HUDEP-2 (cell line): ENCODE results near the gene INSL4.

Experiments used
- DNase-seq, 76 experiments: peaks; one replicate each; lab custom pipeline; 2025; ENCODE audit not compliant: unreplicated experiment in 76 of 76; lab: John Stamatoyannopoulos, UW

Gene INSL4

DNA sequence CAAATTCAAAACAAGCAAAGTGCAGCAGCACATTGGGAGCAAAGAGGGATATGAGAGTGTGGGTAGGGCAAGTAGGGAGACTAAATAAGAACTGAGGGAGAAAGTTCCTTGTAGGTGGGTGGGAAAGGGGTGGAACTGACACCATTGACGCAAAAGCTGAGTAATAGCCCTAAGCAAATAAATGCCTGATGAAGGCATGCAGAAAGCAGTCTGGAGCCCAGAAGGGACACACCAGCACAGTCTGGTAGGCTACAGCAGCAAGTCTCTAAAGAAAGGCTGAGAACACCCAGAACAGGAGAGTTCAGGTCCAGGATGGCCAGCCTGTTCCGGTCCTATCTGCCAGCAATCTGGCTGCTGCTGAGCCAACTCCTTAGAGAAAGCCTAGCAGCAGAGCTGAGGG, at the start of gene INSL4:
INSL4 (plus strand) TSS at position 208 of the 400 bp plus-strand sequence; CDS start at position 313, 105 bp downstream.
- no peak for DNase-seq

DNA sequence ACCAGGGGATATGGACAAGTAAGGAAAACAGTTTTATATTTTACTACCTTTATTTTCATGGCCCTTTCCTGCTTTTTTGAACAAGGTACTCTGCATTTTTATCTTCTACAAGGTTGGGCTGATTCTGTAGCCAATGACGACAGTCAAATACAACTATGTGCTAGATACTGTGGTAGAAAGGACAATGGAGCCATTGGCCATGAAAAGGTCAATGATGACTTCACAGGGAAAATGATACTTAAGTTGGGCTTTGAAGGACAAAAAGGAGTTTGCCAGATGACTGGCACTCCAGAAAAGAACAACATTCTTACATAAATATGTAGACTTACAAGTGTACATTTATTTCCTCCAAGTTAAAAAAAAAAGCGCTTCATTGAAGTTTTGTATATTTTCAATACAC, 46.4 kb upstream of the INSL4 start:
- DNase-seq = no peak

GRCh38 chr9:5185220-5185840, 45.9 kb upstream of the INSL4 start, which contains the start of gene INSL6:
INSL6 (minus strand) TSS chr9:5185639; CDS start chr9:5185602, 37 bp downstream.
- DNase-seq = no peak

DNA sequence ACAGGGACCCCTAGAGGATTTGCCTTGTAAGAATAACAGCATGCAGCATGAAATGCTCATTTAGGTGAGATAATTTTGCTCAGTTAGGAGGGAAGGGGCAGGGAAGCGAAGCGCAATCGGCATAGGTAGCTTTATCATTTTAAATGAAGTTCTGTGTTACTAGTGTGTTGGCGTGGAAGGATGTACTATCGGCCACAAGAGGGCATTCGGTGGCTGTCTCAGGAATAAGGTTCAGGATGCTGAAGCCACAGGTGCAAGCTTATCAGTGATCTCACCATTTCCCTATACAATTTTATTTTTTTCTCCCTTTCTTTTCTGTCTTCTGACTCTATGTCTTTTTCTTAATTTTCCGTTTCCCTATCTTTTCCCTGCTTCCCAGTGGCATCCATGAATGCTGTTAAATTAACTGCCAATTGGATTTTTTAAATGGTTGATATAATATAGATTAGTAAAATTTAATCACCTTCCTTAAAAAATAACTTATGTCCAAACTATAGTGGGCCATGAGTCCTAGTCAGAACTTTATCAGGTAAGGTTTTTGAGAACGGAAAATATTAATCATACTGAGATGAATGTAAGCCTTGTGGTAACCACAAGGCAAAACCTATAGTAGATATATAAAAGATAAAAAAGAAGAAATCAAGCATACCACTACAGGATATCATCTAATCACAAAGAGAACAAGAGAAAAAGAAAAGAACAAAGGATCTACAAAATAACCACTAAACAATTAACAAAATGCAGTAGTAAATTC, 44.6 kb upstream of the INSL4 start:
- DNase-seq = peak in 42 of 76 experiments; percentile 1 to 59 (median 21)

- DNase-seq = no peak
Measured at GRCh38 chr9:5188060-5188984, 42.9 kb upstream of the INSL4 start.

GRCh38 chr9:5191985-5192384, 39.2 kb upstream of the INSL4 start:
- peak in 37 of 76 experiments; percentile 2 to 82 (median 46) for DNase-seq

GRCh38 chr9:5193345-5193744, 37.9 kb upstream of the INSL4 start:
- no peak for DNase-seq

GRCh38 chr9:5195463-5195862, 35.8 kb upstream of the INSL4 start:
- DNase-seq = no peak

DNA sequence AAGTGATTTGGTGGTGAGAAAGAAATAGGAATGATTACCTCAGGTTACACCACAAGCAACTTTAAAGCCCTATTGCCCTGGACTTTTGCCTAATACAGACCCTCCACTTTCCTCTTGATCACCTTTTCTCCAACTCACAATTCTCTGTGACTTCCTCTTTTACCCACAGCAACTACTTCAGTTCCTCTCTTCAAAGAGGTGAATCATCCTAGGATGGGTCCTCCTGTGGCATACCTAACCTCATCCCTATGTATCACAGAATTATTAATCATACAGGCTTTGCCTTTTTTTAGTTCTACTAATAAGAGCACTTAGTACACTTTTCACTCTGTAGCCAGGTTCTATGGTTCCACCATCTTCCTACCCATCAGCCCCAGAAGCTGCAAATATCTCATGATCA, 26.1 kb upstream of the INSL4 start:
- no peak for DNase-seq

DNA sequence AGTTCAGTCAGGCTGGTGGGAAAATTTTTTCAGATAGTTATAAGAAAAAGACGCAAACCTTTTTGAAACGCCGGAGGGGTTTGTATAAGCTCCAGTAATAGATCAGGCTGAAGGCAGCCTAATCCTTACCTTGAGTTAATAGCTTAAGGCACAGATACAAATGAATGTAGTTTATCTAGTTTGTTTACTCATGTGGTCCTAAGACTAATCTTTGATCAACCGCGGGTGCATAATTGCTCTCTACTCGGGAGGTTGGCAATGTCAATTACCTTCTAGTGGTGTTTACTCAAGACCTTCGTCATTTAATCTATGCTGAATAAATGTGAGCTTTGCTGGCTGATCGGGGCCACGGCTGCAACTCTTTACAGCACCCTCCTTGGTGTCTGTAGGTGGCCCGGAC, 665 bp upstream of the INSL4 start:
- DNase-seq = no peak

- DNase-seq = peak in 9 of 76 experiments; percentile 2 to 30 (median 10)
Measured at GRCh38 chr9:5263351-5264218, 32.4 kb downstream of the INSL4 start.

DNA sequence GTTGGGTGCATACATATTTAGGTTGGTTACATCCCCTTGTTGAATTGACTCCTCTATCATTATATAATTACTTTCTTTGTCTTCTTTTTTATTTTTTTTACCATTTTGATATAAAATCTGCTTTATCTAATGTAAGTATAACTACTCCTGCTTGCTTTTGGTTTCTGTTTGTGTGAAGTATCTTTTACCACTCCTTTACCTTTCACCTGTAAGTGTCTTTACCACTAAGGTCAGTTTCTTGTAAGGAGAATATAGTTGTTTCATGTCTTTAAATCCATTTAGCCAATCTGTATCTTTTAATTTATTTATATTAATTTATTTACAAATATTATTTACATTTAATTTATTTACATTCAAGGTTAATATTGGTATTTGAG, 33.0 kb downstream of the INSL4 start:
- no peak for DNase-seq

DNA sequence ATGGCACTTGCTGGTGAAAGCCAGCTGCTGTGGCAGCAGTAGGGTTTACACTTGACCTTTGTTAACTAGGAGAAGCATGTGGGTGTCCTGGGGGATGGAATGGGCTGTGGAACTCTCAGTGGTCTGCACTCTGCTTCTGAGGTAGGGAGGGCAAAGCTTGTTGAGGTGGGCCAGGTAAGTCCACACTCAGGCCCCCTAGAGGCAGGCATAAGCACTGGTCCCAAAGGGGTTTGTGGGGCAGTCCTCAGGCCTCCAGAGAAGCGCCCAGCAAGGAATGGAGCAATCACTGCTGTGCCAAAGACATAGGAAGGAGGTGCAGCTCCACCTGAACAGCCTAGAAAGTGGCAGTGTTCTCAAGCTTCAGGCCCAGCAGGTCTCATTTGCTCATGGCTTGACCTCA, 34.7 kb downstream of the INSL4 start:
- no peak for DNase-seq

DNA sequence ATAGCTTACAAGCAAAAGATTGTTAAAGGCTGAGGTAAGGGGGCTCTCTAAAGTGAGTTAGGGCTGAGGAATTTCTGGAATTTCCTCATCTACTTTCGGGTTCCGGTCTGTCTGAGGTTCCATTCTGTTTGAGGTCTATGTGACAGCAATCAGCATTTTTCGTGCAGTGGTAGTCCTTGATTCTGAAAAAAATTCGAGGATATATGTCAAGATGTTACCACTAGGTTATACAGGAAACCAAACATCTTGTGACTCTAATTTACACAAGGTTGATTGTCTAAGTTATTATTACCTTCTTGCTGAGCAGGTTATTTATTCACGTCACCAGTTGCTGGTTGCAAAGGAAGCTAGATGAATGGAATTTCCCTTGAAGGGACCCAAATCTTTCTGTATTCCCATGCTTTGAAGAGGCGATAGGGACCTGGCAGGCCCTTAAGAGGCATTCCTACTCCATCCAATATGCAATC, 38.1 kb downstream of the INSL4 start:
- DNase-seq = no peak

- DNase-seq = no peak
Measured at GRCh38 chr9:5274770-5275169, 43.6 kb downstream of the INSL4 start.

GRCh38 chr9:5278486-5278885, 47.3 kb downstream of the INSL4 start:
- no peak for DNase-seq
